Neural progenitor cell (in vitro differentiated cells): ENCODE results near the gene UBAP2L.

ENCODE experiments used
- CTCF ChIP-seq: fragments of 200-600 bp; sonication (generic); IDR thresholded peaks from 2 replicates; pipeline ENCODE4 v1.5.1; 2017; ENCODE audit warnings: antibody characterized with exemption, mild to moderate bottlenecking
- EZH2phosphoT487 ChIP-seq: fragments of 200-600 bp; sonication (generic); IDR thresholded peaks from 2 replicates; pipeline ENCODE4 v1.6.1; 2017; ENCODE audit warnings: antibody characterized with exemption

- TF ChIP-seq CTCF: no peak
- TF ChIP-seq EZH2phosphoT487: no peak
These were observed 42.7 kb upstream of the UBAP2L start for GRCh38 chr1:154178013-154178412.
